ENCODE measurements around the gene DNAH1.

The DNAH1 gene

DNA sequence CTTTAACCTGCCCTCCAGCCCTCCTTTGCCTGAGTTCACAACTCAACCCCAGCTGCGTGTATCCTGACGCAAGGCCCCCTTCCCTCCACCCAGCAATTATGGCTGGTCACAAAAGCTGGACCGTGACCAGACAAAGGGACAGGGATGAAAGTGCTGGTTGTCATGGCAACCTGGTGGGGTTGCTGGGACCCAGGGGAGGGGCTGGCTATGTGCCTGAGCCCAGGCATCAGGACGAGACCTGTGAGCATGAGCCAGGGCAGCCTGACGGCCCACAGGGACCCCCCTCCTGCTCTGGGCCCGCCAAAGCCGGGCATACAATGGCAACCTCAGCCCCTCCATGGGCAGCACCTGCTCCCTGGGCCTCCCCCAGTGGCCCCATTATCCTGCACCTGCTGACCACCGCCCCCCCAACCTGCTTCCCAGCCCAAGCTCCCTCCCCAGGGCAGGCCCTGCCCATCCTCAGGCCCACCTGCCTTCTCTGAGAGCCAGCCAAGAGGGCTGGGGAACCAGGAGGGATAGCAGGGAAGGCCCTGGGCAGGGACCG, 4.5 kb upstream of the DNAH1 start:
- no peak for DNase-seq (ENCODE audit: low read depth)

DNA sequence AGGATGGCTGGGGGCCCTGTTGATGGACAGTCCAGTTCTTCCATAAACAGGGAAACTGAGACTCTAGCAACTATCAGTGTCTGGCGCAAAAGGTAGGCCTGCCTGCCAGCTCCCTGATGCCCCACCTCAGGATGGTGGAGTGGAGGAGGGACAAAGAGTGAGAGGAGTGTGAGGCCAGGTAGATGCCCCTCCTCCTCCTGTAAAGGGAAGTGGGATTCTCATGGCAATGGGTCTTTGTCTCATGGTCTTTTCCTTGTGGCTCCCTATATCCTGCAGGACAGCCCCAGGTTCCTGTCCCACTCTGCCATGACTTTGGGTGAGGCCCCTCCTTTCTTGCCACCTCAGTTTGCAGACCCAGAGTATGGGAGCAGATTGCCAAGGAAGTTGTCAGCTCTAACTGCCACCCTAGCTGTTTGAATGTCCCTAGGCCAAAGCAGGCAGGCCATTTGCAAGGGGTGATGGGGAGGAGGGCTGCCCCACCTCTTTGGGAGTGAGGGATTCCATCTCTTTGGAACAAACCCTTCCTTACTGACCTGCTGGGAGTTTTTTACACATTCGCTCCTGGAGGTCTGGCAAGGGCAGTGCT, 2.8 kb upstream of the DNAH1 start:
- DNase-seq (ENCODE audit: low read depth): no peak

DNA sequence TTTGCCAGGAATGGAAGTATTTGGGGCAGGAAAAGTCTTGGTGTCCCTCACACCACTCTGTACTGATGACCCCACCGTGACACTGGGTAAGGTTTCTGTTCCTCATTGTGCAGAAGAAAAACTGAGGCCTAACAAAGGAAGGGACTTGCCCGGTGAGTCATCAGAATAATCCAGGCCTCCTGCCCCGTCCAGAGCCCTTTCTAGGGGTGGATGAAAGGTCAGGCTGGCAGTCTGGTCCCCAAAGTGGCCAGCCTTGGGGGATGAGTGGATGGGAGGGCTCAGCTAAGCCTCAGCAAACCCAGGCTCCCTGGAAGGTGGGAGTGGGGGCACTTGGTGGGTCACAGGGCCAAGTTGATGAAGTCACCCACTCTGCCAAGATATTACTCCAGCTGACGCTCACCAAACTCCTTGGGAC, 2.3 kb upstream of the DNAH1 start:
- no peak for DNase-seq (ENCODE audit: low read depth)

DNA sequence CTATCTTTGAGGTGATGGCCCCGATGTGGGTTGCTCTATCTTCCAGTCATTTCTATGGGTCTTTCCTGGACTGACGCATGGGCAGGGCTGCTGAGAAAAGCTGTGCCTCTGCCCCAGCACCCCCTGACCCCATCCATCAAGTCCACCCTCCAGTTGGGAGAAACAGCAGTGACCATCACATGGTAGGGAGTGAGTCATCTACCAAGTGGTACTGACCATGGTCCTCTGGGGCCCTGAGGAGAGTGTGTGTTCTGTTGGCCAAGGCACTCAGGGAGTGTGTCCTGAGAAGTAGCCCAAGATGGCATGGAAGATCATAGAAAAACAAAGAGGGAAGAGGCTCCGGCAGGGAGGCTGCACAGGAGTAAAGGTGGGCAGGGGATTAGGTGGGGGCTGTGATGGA, 1.6 kb upstream of the DNAH1 start:
- DNase-seq (ENCODE audit: low read depth): no peak

DNA sequence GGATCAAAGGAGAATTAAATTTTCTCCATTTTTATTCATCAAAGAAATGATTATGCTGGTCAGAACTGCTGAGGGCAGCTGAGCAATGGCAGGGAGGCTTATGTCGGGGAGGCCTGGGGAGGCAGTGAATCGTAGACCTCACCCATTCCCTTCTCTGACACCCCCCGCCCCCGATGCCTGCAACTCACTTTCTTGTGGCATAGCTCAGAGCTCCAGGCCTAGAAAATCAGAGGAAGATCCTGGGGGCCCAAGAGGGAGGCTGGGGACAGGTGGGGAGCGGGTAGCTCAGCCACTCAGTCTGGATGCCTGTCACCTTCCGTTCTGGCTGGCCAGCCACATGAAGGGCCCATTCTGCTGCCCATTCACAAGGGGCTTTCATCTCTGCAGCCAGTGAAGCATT, 1.1 kb upstream of the DNAH1 start:
- no peak for DNase-seq (ENCODE audit: low read depth)

DNA sequence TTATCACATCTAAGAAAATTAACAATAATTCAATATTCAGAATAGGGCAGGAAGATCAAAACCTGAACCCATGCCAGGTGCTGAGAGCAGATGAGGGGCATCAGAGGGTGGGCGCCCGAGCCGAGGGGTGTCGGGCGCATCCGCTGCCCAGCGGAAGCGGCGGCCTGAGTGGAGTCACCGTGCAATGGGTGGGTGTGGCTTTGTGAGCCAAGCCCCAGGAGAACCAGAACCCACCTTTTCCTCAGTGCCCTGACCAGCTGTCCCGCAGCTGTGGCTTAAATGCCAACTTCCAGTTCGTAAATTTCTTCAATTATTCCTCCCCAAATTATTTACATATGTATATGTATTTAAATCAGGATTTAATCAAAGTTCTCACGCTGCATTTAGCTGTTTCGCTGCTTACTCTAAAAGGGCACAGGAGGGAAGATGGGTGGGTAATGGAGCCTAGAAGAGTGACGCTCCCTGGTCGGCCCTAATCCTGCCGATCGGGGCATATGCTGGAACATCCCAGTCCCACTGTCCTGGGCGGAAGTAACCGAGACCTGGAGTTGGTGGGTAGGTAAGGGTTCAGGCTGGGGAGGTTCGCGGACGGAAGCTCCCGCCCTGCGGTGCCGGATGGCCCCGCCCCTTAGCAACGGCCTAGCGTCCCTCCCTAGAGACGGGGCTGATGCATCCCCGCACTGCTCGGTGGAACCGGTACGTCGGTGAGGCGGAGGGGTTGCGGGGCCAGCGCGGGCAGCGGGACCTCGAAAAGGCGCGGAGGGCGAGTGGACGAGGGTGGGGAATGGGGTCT, 1.3 kb downstream of the DNAH1 start:
- peak; percentile 61 for DNase-seq (ENCODE audit: low read depth)

DNA sequence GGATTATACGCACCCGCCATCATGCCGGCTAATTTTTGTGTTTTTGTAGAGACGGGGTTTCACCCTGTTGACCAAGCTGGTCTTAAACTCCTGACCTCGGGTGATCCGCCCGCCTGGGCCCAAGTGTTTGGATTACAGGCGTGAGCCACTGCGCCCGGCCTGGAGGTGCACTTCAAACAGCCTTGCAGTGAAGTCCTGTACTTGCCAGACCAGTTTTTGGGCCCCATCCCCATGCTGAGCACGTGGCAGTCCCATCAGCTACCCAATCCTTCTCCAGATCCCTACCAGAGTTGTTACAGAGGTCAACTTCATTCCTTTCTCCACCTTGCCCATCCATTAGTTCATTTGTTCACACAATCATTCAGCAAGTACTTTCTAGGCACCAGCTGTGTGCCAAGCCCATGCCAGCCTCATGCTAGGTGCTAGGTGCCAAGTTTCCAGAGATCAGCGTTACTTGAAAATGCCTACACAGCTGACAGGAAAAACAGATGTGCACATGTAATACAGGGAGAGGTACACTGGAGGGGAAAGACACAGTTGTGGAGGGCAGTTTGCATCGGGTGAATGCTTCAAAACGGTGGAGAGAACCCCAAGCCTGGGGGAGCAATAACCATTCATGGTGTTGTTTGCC, 2.2 kb downstream of the DNAH1 start:
- no peak for DNase-seq (ENCODE audit: low read depth)

DNA sequence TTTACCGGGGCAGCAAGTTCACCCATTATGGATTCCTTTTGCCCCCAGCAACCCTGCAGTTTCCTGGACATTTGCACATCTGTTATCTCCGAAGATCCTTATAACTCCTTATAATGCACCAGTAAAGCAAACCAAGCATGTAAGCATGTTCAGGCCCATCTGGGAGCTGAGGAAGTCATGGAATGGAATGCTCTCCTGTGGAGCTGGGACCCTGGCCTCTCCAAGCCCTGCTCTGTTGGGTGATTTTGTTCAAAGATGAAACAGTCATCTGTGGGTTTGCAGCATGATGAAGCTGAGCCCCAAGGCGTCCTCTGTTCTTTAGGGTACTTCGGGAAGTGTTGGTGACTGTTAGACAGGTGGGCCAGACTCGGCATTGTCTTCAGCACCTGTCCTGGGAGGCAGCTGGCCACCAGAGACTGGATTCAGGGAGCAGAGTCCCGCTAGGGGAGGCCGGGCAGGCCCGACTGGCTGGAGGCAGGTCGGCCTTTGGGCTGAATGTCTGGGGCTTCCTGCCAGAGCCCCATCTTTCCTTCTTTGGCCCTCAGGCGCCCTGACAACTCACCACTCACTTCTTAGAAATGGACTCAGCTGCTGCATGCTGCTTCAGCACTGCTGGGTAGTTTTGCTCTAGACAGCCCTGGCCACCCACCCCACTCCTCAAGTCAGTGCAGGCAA, 3.9 kb downstream of the DNAH1 start:
- DNase-seq (ENCODE audit: low read depth): no peak

DNA sequence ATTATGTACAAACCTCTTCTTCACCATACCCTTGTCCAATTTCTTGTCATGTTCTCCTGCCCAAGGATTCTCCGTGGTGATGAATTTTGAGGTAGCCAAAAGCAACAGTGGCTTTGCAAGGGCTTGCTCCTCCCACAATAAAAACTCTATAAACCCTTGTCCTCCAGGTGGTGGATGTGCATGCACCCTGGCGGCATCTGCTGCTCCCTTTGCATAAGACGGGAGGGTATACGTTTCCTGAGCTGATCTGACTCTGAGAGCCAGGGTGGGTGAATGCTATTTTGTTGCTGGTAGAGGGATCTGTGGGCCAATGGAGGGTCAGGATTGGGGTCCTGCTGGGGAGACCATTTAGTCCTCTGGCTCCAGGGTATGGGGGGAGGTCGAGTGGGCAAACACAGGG, 5.4 kb downstream of the DNAH1 start:
- no peak for DNase-seq (ENCODE audit: low read depth)

DNA sequence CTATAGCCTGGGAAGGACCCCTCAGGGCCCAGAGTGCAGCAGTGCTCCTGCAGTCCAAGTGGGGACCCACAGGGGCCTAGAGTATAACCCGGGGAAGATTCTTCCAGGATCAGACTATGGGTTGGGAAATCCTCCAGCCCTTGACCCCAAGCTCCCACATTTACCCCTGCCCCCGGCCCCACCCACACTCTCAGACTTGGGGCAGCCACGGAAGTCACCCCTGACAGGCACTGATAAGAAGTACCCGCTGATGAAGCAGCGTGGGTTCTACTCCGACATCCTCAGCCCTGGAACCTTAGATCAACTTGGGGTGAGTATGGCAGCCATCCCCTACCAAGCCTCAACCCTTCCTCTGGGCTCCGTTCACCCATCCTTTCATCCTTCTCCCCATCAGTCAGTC, 6.3 kb downstream of the DNAH1 start:
- no peak for DNase-seq (ENCODE audit: low read depth)

DNA sequence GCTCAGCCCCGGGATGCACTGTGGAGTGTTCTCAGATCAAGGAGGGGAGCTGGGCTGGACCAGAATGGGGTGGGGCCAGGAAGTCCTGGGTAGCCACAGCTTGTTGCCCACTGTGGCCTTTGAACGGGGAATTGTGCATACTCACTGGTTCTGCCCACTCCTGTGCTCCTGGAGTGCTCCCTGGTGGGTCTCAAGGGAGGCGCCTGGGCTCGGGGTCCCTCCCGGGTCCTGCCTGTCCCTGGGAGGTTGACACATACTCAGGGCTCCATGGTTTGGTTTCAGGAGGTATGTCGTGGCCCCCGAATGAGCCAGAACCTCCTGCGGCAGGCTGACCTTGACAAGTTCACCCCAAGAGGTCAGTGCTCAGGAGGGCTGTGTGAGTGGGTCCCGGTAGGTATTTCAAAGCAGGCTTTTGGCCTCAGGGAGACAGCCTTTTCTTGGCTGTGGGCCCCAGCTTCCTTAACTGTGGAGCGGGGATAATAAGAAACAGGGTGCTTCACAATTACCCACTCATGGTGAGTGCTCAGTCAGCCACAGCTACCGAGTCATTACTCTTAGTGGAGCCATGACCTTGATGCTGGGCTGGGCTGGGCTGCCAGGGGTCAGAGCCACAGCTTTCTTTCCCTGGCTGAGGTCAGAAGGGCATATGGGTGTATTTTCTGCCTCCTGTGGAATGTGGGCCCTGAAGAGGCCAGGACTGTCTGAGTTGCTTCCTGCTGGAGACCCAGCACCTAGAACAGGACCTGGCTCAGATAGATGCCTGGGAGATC, 7.6 kb downstream of the DNAH1 start:
- DNase-seq (ENCODE audit: low read depth): no peak

DNA sequence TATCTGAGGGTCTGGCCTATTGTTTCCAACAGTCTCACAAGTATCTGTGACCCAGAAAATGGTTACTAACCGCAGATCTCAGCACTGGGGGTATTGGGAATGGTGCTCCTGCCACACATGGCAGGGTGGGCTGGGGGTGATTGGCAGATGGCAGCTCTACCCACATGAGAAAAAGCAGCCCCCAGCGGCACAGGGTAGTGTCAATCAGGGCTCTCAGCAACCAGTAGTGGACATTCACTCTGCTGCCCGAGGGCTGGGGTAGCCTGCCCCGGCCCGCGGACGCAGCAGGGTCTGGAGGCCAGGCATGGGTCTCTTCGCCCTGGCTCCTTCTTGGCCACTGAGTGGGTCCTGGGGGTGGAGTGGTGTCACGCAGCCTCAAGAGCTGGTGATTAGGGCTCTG, 8.6 kb downstream of the DNAH1 start:
- DNase-seq (ENCODE audit: low read depth): no peak

DNA sequence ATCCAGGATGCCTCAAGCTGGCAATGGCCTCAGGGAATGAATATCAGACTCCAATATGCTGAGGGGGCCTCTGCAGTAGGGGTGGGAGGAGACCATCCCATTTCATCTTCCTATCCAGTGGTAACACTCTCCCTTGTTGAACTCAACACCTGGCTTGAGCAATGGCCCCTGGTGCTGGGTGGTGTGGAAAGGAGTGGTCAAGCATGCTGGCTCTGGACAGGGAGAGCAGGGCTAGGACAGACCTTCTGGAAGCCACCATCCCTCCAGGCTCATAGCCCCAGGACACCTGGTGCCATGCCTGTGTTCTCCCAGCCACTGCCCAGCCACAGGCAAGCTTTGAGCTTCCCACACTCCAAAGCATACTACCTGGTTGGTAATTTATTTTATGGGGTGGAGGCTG, 9.6 kb downstream of the DNAH1 start:
- DNase-seq (ENCODE audit: low read depth): no peak

DNA sequence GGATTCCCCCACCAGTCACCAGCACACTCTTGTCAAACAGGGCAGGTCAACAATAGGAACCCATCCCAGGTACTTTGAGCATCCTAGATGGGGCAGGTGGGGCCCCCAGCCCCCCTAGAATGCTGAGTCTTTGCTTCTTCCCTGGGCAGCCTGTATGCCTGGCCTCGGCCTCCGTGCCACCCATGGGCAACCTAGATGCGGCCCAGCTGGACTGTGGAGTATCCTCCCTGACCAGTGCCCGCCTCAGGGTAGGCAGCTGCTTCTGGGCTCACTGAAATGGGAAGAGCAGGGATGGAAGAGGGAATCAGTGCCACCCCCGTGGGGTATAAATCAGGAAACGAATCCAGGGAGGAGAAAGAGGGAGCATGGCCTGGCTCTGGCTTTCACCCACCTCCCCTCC, 10.9 kb downstream of the DNAH1 start:
- DNase-seq (ENCODE audit: low read depth): no peak

DNA sequence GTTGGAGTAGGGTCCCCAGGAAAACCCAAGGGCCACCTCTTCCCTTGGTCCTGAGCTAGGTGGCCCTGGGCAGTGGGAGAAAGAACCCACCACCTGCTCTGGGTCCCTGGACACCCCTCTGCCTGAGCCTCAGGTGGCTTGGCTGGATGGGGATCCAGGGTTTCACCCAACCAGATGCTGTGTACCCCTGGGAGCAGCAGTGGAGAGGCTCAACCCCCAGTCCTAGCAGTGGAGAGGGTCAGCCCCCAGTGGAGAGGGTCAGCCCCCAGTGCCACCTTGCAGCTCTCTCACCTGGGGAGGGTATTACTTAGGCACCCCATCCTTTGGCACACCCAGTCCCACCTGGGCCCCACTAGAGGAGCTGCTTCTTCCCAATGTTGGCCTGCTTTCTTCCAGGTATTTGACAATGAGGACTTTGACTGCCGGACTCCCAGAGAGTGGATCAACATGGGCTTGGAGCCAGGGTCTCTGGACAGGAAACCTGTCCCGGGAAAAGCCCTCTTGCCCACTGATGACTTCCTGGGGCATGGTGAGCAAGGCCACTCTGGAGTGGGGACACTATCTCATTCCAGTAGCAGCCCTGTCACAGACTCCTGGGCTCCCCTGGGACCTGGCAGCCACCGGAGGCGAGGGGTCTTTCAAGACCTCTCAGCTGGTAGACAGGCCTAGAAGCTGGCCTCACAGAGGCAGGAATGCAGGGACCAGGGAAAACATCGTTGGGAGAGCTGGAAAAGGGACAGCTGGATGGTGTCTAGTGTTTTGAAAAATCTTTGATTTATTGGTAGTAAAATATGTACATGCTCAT, 11.6 kb downstream of the DNAH1 start:
- no peak for DNase-seq (ENCODE audit: low read depth)

DNA sequence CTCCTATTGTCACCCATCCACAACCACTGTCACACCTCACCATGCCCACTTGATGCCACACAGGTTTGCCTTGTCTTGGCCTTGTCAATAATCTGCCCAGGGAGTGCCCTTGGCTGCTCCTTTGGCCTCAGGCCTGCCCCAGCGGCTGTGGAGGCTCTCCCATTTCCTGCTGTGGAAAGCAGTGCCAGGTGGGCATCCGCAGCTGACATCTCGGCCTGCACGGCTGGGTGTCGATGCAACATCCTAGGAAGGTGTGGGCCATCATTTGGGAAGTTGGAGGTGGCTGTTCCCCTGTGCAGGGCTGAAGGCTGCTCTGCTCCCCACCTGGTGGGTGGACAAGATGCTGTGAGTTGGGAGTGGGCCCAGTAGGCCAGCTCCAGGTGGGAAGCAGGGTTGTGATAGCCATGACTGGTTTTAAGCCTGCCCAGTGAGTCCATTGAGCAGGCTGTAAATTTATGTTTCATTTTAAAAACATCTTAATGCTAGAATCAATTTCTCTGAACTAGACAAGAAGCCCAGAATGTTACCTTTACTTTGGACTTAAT, 12.5 kb downstream of the DNAH1 start:
- no peak for DNase-seq (ENCODE audit: low read depth)

DNA sequence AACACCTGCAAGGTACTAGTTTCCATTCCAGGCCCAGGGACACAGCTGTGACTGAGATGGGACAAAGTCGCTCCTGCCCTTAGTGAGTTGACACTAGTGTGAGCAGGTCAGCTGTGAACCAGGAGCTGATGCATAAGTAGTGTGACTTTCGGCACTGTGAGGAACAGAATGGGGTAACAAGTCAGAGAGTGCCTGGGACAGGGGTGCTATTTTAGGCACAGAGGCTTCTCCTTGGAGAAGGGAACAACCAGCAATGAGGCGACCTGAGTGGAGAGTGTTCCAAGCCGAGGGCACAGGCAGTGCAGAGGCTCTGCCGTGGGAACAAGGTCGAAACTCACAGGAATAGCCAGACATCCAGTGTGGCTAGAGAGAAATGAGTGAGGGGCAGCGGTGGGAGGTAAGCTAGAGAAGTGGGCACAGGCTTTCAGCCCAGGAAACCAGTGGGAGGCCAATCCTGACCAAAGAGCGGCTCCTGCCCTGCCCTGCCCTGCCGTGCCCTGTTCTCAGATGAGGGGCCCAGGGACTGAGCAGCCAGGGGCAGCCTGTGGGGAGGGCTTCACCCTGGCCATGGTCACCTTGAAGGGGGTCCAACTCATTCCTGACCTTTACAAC, 14.2 kb downstream of the DNAH1 start:
- DNase-seq (ENCODE audit: low read depth): no peak

DNA sequence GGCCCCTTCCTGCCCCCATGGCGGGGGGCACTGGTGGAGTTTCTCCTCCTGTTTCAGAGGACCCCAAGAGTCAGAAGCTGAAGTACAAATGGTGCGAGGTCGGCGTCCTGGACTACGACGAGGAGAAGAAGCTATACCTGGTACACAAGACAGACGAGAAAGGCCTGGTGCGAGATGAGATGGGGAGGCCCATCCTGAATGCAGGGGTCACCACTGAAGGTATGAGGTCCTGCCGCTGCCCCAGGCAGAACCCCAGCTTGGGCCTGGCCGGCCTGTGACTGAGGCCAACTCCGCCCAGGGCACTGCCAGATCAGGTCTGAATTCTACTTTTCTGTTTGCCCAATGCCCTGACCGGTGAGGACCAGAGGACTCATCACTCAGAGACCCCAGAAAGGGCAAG, 15.0 kb downstream of the DNAH1 start:
- no peak for DNase-seq (ENCODE audit: low read depth)

DNA sequence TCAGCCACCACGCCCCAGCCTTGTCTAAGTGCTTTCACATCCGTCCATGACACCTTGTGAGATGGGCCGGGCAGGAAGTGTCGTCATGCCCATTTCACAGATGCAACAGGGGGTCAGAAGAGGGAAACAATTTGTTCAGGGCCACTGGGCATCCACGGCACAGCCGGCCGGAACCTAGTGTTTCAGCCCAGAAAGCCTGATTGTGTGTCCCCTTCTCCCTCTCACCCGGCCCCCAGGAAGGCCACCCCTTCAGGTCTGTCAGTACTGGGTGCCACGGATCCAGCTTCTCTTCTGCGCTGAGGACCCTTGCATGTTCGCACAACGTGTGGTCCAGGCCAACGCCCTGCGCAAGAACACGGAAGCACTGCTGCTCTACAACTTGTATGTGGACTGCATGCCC, 15.8 kb downstream of the DNAH1 start:
- DNase-seq (ENCODE audit: low read depth): no peak

DNA sequence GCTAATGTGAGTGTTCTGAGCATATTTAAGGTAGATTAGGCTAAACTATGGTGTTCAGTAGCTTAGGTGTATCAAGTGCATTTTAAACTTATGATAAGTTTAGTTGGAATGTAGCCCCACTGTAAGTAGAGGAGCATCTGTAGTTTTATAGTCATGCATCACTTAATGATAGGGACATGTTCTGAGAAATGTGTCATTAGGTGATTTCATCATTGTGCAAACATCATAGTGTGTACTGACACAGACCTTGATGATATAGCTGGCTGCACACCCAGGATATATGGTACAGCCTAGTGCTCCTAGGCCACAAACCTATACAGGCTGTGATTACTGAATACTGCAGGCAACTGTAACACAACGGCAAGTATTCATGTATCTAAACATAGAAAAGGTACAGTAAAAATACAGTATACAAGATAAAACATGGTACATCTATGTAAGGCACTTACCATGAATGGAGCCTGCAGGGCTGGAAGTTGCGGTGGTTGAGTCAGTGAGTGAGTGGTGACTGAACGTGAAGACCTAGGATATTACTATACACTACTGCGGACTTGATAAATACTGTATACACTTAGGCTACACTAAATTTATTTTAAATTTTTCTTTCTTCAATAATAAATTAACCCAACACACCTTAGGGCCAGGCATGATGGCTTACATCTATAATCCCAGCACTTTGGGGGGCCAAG, 17.9 kb downstream of the DNAH1 start:
- DNase-seq (ENCODE audit: low read depth): no peak

Data from activated T-cell treated with anti-CD3 and anti-CD28 coated beads for 48 hours (primary cell).